ENCODE results near the gene CORIN.

- TF ChIP-seq POLR2A (IDR thresholded peaks at IDR 0.05; ENCODE audit: low read depth, low read length): no peak
- no peak for TF ChIP-seq USF2 (IDR thresholded peaks at IDR 0.05; ENCODE audit: low read depth, low read length)
- TF ChIP-seq RAD21 (IDR thresholded peaks at IDR 0.05; ENCODE audit: low read length): no peak
- TF ChIP-seq CTCF (conservative IDR thresholded peaks at IDR 0.05; ENCODE audit: low read depth, low read length): no peak
Measured at GRCh38 chr4:47659342-47659741, 178.5 kb downstream of the CORIN start.
